ENCODE results near the gene STK32C. TPM values are rescaled to one million over a fixed set of nuclear protein-coding genes. Genes with fewer than 3 reads are reported as not detected.
A peak's percentile ranks its signal among the peaks of the same experiment; 100 is the strongest.

The STK32C gene
- total and polyA plus RNA-seq, 3 donors from 2014 or later: 33.9 to 49.0 (median 34.2) TPM

DNA sequence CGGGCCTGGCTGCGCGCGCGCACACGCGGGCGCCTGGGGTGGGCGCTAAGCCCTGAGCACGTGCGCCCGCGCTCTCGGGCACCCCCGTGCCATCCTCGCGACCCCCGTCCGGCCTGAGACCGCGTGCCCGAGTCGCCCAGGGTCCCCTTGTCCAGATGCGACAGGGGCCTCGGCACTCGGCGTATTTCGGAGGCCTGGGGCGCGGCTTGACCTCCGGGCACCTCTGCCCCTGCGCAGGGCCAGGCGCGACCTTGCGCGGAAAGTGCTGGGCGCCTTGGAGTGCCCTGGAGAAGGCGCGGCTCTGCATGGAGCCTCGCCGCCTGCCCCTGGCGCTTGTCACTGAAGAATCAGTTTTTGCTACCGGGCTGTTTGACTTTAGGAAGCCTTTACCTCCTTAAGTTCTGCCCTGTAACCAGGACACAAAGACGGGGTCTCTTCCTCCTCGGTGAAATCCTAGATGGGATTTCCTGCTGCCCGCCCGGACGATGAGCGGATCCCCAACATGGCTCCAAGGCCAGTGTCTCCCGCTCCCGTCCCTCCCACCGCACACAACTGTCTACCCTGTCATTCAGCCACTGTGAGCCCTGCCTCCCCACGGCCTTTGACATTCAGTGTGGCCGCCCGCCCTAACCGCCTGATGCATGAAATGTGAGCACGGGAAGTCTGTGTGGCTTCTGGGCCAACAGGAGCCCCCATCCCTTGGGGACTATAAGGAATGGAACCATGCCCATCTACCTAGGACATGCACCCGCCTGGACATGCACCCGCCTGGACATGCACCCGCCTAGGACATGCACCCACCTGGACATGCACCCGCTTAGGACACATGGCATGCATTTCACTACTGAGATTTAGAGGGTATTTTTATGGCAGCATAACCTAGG lies 1.1 kb upstream of the STK32C start:
- Histone ChIP-seq H3K27ac (peak overlapping the region in 1 of 2 donors; percentile 17), H3K9me3 (no peaks in the 10 kb centered on the region), H3K36me3 (ENCODE audit: low read depth, missing control alignments) (no peaks in the 10 kb centered on the region), H3K27me3 (no peaks in the 10 kb centered on the region), H3K4me1 (peaks cover 5% of the 10 kb centered on the region), H3K4me3 (peak overlapping the region; percentile 56 to 87)
- intact Hi-C loops (cut with DNase I; ENCODE audit: low total_unique reads): no loop called here
- DNase-seq: no peak
- 20 to 24% methylated on average over 22 to 46 of the region's 61 CpGs for WGBS, 2 donors
- no peak for TF ChIP-seq POLR2A (IDR thresholded peaks at IDR 0.05)
- TF ChIP-seq, protein P1, sequence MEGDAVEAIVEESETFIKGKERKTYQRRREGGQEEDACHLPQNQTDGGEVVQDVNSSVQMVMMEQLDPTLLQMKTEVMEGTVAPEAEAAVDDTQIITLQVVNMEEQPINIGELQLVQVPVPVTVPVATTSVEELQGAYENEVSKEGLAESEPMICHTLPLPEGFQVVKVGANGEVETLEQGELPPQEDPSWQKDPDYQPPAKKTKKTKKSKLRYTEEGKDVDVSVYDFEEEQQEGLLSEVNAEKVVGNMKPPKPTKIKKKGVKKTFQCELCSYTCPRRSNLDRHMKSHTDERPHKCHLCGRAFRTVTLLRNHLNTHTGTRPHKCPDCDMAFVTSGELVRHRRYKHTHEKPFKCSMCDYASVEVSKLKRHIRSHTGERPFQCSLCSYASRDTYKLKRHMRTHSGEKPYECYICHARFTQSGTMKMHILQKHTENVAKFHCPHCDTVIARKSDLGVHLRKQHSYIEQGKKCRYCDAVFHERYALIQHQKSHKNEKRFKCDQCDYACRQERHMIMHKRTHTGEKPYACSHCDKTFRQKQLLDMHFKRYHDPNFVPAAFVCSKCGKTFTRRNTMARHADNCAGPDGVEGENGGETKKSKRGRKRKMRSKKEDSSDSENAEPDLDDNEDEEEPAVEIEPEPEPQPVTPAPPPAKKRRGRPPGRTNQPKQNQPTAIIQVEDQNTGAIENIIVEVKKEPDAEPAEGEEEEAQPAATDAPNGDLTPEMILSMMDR (IDR thresholded peaks at IDR 0.05): no peak

DNA sequence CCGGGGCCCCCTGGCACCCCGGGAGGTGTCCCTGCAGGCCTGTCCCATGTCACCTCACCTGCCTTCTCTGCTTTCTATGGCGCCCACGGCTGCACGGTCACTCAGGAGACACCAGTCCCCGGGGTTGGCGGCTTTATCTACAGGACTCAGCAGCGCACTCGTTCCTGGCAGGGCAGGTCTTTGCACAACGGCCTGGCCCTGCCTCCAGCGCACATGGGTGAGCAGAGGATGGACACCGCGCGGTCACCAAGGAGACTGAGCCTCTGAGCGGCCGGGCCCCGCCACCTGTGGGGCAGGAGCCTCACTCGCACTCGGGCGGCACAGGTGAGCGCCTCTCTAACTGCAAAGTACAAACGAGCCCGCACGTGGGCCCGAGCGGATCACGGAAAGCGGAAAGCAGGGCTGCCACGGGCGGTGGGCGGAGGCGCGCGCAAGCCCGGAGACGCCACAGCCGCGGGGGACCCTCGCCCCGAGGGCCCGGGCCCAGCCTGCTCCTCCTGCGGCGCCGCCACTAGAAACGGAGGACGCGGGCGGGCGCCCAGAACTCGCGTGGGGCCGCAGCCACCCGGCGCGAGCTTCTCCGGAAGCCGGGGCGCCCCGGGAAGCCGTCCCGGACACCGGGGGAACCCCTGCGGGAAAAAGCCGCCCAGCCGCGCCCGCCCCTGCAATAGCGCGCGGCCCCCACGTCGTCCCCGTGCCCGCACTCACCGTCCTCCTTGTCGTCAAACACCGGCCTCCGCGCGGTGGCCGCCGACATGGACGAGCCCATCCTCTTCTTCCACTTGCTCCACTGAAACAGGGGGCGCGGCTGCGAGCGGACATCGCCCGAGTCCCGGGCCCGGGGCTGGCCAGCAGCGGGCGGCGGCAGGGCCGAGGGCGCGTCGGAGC lies 642 bp downstream of the STK32C start:
- no peak overlapping the region for H3K27ac ChIP-seq
- no peak for TF ChIP-seq POLR2A (IDR thresholded peaks at IDR 0.05)
- TF ChIP-seq, protein P1 (IDR thresholded peaks at IDR 0.05): no peak
- WGBS, 2 donors: 4 to 5% methylated on average over 37 to 64 of the region's 98 CpGs
- H3K27me3 ChIP-seq: no peaks in the 10 kb centered on the region
- intact Hi-C loops (cut with DNase I; ENCODE audit: low total_unique reads): no loop called here
- peak overlapping the region; percentile 56 to 61 for H3K4me3 ChIP-seq
- H3K36me3 ChIP-seq (ENCODE audit: low read depth, missing control alignments): no peaks in the 10 kb centered on the region
- H3K9me3 ChIP-seq: no peaks in the 10 kb centered on the region
- H3K4me1 ChIP-seq: peaks cover 5% of the 10 kb centered on the region
- DNase-seq: peak; percentile 29

DNA sequence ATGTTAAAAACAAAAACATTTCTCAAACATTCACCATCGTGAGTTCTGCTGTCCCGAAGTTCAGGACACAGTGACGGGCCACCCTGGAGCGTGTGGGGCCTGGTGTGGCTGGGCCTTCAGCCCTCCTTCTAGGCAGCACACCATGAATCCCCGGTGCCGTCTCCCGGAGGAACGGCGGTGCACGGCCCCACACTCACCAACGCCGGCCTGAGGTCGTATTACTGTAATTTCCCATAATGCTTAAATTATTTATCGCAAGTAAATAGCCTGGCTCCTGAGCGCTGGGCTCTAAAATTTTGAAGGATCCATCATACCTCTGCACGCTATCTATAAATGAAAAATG lies 1.4 kb downstream of the STK32C start:
- intact Hi-C loops (cut with DNase I; ENCODE audit: low total_unique reads): no loop called here

DNA sequence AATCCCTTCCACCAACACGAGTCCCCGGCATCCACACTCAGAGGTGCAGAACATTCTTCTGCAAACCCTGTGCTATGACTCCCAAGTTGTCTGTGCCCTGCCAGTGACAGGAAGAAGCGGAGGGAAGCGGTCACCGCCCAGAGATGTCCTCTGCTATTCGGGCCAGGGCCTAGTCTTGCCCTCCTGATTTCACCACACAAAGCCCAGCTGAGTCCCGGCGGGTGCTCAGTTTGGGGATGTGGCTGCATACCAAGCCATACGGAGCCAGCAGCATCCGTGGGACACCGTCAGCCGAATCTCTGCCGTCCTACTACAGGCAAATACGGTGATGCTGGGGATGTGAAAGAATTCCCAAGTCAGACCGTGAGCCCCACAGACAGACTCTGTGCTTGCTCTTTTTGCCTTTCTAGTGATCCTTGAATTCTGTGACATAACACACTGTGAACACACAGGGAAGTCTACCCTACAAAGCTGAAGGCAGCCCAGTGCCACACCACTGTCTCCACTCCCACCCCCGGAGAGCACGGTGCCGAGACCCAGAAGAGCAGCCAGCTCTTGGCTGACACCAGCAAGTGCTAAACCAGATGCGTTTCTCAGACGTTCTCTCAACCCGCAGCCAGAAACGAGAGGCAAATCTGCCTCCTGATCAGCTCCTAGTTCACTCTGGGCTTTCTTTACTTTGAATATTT lies 2.0 kb downstream of the STK32C start:
- H3K36me3 ChIP-seq (ENCODE audit: low read depth, missing control alignments): no peaks in the 10 kb centered on the region
- WGBS, 2 donors: 89 to 90% methylated on average over 22 of the region's 22 CpGs
- DNase-seq: no peak
- intact Hi-C loops (cut with DNase I; ENCODE audit: low total_unique reads): no loop called here
- no peak for TF ChIP-seq POLR2A (IDR thresholded peaks at IDR 0.05)
- TF ChIP-seq, protein P1 (IDR thresholded peaks at IDR 0.05): no peak
- peaks cover 5% of the 10 kb centered on the region for H3K4me1 ChIP-seq
- H3K9me3 ChIP-seq: no peaks in the 10 kb centered on the region
- no peak overlapping the region for H3K27ac ChIP-seq
- H3K4me3 ChIP-seq: no peak overlapping the region
- H3K27me3 ChIP-seq: no peaks in the 10 kb centered on the region

More for the DNA sequence above, 1.4 kb downstream of the STK32C start:
- Histone ChIP-seq H3K9me3 (no peaks in the 10 kb centered on the region), H3K27ac (no peak overlapping the region), H3K27me3 (no peaks in the 10 kb centered on the region), H3K36me3 (ENCODE audit: low read depth, missing control alignments) (no peaks in the 10 kb centered on the region), H3K4me1 (peaks cover 5% of the 10 kb centered on the region), H3K4me3 (no peak overlapping the region)
- WGBS, 2 donors: 73 to 79% methylated on average over 16 of the region's 16 CpGs
- no peak for DNase-seq
- TF ChIP-seq POLR2A (IDR thresholded peaks at IDR 0.05): no peak
- TF ChIP-seq, protein P1 (IDR thresholded peaks at IDR 0.05): no peak

Measured in testis (tissue), 3 donors.